ENCODE results near the gene PIK3IP1.

The PIK3IP1 gene

GRCh38 chr22:31292236-31292989 lies at the start of gene PIK3IP1:
PIK3IP1 (minus strand) TSS chr22:31292488; CDS start chr22:31292344, 144 bp downstream.
- Histone ChIP-seq H3K9ac (ENCODE audit: low read length in 2 of 2) (peak within 1 kb of the TSS; percentile 71 to 95), H3K4me1 (ENCODE audit: control insufficient read depth, insufficient read depth, low read length) (peaks cover 37% of the 10 kb centered on the region), H3K4me3 (ENCODE audit: low read length in 2 of 2) (peak within 1 kb of the TSS; percentile 98 to 100), H3K27me3 (ENCODE audit: control insufficient read depth in 1 of 2, insufficient read depth in 2 of 2, low read length in 2 of 2) (no peaks in the 10 kb centered on the region), H3K36me3 (ENCODE audit: control insufficient read depth in 2 of 2, insufficient read depth in 2 of 2, low read length in 2 of 2) (peaks cover 13 to 21% of the 10 kb centered on the region in 2 donors), H3K9me3 (ENCODE audit: control insufficient read depth in 2 of 2, low read length in 2 of 2) (no peaks in the 10 kb centered on the region), H3K27ac (ENCODE audit: low read length) (peak within 1 kb of the TSS; percentile 92)

DNA sequence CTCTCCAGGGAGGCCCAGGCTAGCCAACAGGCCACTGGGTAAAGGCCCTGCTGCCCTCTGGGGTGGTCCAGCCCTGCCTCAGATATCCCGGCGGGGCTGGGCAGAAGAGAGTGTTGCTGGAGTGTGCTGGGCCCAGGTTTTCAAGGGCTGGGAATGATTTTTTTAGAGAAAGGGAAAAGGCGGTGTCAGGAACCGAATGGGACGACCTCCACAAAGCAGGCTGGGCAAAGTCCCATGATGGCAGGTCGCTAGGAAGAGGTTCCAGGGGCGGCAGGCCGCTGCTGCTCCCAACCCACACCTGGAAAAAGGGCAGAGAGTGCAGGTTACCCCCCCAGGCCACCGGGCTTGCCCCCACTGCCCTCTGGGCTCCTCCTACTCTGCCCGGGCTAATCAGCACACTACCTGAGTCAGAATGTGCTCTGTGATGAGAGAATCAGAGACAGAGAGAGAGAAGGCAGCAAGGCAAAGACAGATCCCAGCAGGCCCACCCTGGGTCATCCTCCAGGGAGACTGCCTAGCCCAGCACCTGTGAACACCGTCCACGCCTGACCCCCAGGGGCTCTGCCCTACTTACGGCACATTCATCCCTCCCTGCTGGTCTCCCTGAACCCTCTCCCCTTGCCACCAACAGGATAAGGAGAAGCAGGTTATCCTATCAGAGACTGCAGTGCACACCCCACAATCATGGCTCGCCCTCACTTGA lies 49.2 kb upstream of the PIK3IP1 start:
- H3K27me3 ChIP-seq (ENCODE audit: control insufficient read depth in 1 of 2, insufficient read depth in 2 of 2, low read length in 2 of 2) = no peaks in the 10 kb centered on the region
- H3K27ac ChIP-seq (ENCODE audit: low read length) = no peak overlapping the region
- peaks cover 48% of the 10 kb centered on the region for H3K4me1 ChIP-seq (ENCODE audit: control insufficient read depth, insufficient read depth, low read length)
- peaks cover 17 to 34% of the 10 kb centered on the region in 2 donors for H3K36me3 ChIP-seq (ENCODE audit: control insufficient read depth in 2 of 2, insufficient read depth in 2 of 2, low read length in 2 of 2)
- H3K4me3 ChIP-seq (ENCODE audit: low read length in 2 of 2) = no peak overlapping the region
- H3K9ac ChIP-seq (ENCODE audit: low read length in 2 of 2) = no peak overlapping the region
- no peaks in the 10 kb centered on the region for H3K9me3 ChIP-seq (ENCODE audit: control insufficient read depth in 2 of 2, low read length in 2 of 2)

DNA sequence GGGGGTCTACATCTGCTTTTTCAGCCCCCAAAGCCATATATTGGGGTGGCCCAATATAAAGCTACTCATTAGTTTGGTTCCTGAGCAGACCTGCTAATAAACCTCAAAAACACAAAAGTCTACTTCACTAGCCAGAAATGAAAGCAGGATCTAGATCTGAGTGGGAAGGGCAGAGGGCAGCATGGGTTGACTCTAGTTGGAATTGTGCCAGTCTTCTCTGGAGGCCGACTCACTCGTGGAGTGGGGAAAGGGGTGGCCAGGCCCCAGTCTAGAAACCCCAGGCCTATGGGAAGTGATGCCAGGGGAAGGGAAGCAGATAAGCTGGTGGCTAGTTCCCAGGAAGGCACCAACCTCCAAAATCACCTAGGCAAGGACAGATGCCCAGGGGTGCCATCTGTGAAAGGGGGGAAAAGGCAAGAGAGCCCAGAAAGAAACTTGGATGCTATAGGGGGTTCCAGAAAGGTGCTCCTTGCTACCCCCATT lies 48.5 kb upstream of the PIK3IP1 start:
- Histone ChIP-seq H3K9ac (ENCODE audit: low read length in 2 of 2) (no peak overlapping the region), H3K27ac (ENCODE audit: low read length) (no peak overlapping the region), H3K27me3 (ENCODE audit: control insufficient read depth in 1 of 2, insufficient read depth in 2 of 2, low read length in 2 of 2) (no peaks in the 10 kb centered on the region), H3K9me3 (ENCODE audit: control insufficient read depth in 2 of 2, low read length in 2 of 2) (no peaks in the 10 kb centered on the region), H3K36me3 (ENCODE audit: control insufficient read depth in 2 of 2, insufficient read depth in 2 of 2, low read length in 2 of 2) (peaks cover 19 to 35% of the 10 kb centered on the region in 2 donors), H3K4me3 (ENCODE audit: low read length in 2 of 2) (no peak overlapping the region), H3K4me1 (ENCODE audit: control insufficient read depth, insufficient read depth, low read length) (peaks cover 48% of the 10 kb centered on the region)

DNA sequence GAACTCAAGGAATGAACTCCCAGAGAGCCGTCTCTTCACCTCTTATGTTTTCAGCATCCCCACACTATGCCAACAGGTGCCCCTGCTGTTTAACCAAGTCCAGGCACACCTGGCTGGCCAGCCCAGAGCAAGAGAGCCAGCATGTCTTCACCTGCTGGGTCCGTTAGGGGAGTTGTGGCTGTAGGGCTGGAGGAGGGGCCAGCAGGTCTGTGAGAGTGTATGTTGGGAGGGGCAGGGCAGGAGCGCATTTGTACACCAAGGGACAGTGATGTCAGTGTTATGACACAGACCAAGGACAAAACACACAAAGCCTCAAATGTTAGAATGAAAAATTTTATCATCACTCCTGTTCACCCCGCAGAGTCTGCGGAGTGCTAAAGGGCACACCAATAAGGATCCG lies 48.1 kb upstream of the PIK3IP1 start:
- peaks cover 48% of the 10 kb centered on the region for H3K4me1 ChIP-seq (ENCODE audit: control insufficient read depth, insufficient read depth, low read length)
- peaks cover 23 to 39% of the 10 kb centered on the region in 2 donors for H3K36me3 ChIP-seq (ENCODE audit: control insufficient read depth in 2 of 2, insufficient read depth in 2 of 2, low read length in 2 of 2)
- H3K9ac ChIP-seq (ENCODE audit: low read length in 2 of 2) = no peak overlapping the region
- no peaks in the 10 kb centered on the region for H3K9me3 ChIP-seq (ENCODE audit: control insufficient read depth in 2 of 2, low read length in 2 of 2)
- no peak overlapping the region for H3K4me3 ChIP-seq (ENCODE audit: low read length in 2 of 2)
- H3K27me3 ChIP-seq (ENCODE audit: control insufficient read depth in 1 of 2, insufficient read depth in 2 of 2, low read length in 2 of 2) = no peaks in the 10 kb centered on the region
- no peak overlapping the region for H3K27ac ChIP-seq (ENCODE audit: low read length)

DNA sequence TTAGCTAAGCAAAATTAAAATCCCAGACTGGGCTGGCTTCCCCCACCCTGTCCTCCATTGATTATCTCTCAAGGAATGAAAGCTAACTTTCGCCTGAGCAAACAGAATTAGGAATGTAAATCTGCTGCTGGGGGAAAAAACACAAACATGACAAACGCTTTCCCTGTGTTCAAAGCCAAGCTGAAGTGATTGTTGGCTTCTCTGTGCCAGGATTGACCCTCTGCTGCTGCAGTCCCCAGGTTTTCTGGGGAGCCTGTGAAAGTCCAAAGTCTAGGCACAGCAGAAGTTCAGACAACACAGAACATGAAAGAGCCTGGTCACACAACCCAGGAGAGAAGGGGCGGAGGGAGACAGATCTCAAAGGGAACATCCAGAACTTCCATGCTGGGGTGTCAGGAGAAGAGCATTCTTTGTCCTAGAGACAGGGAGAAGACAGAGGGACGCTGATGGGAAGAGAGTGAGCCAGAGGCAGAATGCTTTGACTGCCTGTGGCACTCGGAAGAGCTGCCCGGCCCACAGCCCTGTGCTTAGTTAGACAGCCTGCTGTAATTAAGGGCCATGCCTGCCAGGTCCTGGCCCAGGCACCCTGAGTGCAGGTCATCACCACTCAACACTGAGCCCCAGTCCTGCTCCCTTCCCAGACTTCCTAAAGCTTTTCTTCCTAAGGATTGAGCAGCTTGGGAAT lies 47.0 kb upstream of the PIK3IP1 start:
- H3K9ac ChIP-seq (ENCODE audit: low read length in 2 of 2) = no peak overlapping the region
- peaks cover 33 to 50% of the 10 kb centered on the region in 2 donors for H3K36me3 ChIP-seq (ENCODE audit: control insufficient read depth in 2 of 2, insufficient read depth in 2 of 2, low read length in 2 of 2)
- no peaks in the 10 kb centered on the region for H3K27me3 ChIP-seq (ENCODE audit: control insufficient read depth in 1 of 2, insufficient read depth in 2 of 2, low read length in 2 of 2)
- H3K9me3 ChIP-seq (ENCODE audit: control insufficient read depth in 2 of 2, low read length in 2 of 2) = no peaks in the 10 kb centered on the region
- H3K4me3 ChIP-seq (ENCODE audit: low read length in 2 of 2) = no peak overlapping the region
- no peak overlapping the region for H3K27ac ChIP-seq (ENCODE audit: low read length)
- peaks cover 38% of the 10 kb centered on the region for H3K4me1 ChIP-seq (ENCODE audit: control insufficient read depth, insufficient read depth, low read length)

- peaks cover 42 to 63% of the 10 kb centered on the region in 2 donors for H3K36me3 ChIP-seq (ENCODE audit: control insufficient read depth in 2 of 2, insufficient read depth in 2 of 2, low read length in 2 of 2)
Measured at GRCh38 chr22:31337178-31337577, 44.9 kb upstream of the PIK3IP1 start.

GRCh38 chr22:31334329-31334728 lies 42.0 kb upstream of the PIK3IP1 start:
- Histone ChIP-seq H3K36me3 (ENCODE audit: control insufficient read depth in 2 of 2, insufficient read depth in 2 of 2, low read length in 2 of 2) (peaks cover 49 to 54% of the 10 kb centered on the region in 2 donors), H3K9ac (ENCODE audit: low read length in 2 of 2) (no peak overlapping the region), H3K27me3 (ENCODE audit: control insufficient read depth in 1 of 2, insufficient read depth in 2 of 2, low read length in 2 of 2) (no peaks in the 10 kb centered on the region), H3K4me3 (ENCODE audit: low read length in 2 of 2) (no peak overlapping the region), H3K9me3 (ENCODE audit: control insufficient read depth in 2 of 2, low read length in 2 of 2) (no peaks in the 10 kb centered on the region), H3K27ac (ENCODE audit: low read length) (no peak overlapping the region), H3K4me1 (ENCODE audit: control insufficient read depth, insufficient read depth, low read length) (peaks cover 4% of the 10 kb centered on the region)

More at GRCh38 chr22:31337178-31337577, 44.9 kb upstream of the PIK3IP1 start:
- Histone ChIP-seq H3K27ac (ENCODE audit: low read length) (no peak overlapping the region), H3K27me3 (ENCODE audit: control insufficient read depth in 1 of 2, insufficient read depth in 2 of 2, low read length in 2 of 2) (no peaks in the 10 kb centered on the region), H3K9ac (ENCODE audit: low read length in 2 of 2) (no peak overlapping the region), H3K4me1 (ENCODE audit: control insufficient read depth, insufficient read depth, low read length) (peaks cover 20% of the 10 kb centered on the region), H3K4me3 (ENCODE audit: low read length in 2 of 2) (no peak overlapping the region), H3K9me3 (ENCODE audit: control insufficient read depth in 2 of 2, low read length in 2 of 2) (no peaks in the 10 kb centered on the region)

GRCh38 chr22:31333641-31334040 lies 41.4 kb upstream of the PIK3IP1 start:
- peaks cover 49 to 58% of the 10 kb centered on the region in 2 donors for H3K36me3 ChIP-seq (ENCODE audit: control insufficient read depth in 2 of 2, insufficient read depth in 2 of 2, low read length in 2 of 2)
- H3K9me3 ChIP-seq (ENCODE audit: control insufficient read depth in 2 of 2, low read length in 2 of 2) = no peaks in the 10 kb centered on the region
- no peaks in the 10 kb centered on the region for H3K27me3 ChIP-seq (ENCODE audit: control insufficient read depth in 1 of 2, insufficient read depth in 2 of 2, low read length in 2 of 2)
- H3K27ac ChIP-seq (ENCODE audit: low read length) = no peak overlapping the region
- no peak overlapping the region for H3K4me3 ChIP-seq (ENCODE audit: low read length in 2 of 2)
- H3K9ac ChIP-seq (ENCODE audit: low read length in 2 of 2) = no peak overlapping the region
- H3K4me1 ChIP-seq (ENCODE audit: control insufficient read depth, insufficient read depth, low read length) = peaks cover 3% of the 10 kb centered on the region

DNA sequence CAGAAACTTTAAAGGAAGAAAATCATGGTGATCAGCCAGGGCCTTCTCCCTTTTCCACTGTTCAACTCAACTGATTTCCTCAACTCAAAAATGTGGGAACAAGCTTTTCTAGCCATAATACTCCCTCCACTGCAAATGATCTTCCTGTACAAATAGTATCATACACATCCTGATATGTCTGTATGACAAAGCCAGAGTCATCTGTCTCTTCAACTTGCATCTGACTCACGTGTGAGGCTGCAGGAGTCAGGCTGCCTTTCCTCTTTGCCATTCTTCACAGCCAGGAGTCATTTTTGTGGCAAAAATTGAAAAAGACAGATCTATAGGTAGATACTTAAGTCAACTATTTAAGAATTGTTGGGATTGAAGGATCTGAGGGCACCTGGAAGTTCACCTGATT lies 40.6 kb upstream of the PIK3IP1 start:
- Histone ChIP-seq H3K4me1 (ENCODE audit: control insufficient read depth, insufficient read depth, low read length) (peaks cover 3% of the 10 kb centered on the region), H3K4me3 (ENCODE audit: low read length in 2 of 2) (no peak overlapping the region), H3K27ac (ENCODE audit: low read length) (no peak overlapping the region), H3K9ac (ENCODE audit: low read length in 2 of 2) (no peak overlapping the region), H3K27me3 (ENCODE audit: control insufficient read depth in 1 of 2, insufficient read depth in 2 of 2, low read length in 2 of 2) (no peaks in the 10 kb centered on the region), H3K36me3 (ENCODE audit: control insufficient read depth in 2 of 2, insufficient read depth in 2 of 2, low read length in 2 of 2) (peaks cover 49 to 58% of the 10 kb centered on the region in 2 donors), H3K9me3 (ENCODE audit: control insufficient read depth in 2 of 2, low read length in 2 of 2) (no peaks in the 10 kb centered on the region)

DNA sequence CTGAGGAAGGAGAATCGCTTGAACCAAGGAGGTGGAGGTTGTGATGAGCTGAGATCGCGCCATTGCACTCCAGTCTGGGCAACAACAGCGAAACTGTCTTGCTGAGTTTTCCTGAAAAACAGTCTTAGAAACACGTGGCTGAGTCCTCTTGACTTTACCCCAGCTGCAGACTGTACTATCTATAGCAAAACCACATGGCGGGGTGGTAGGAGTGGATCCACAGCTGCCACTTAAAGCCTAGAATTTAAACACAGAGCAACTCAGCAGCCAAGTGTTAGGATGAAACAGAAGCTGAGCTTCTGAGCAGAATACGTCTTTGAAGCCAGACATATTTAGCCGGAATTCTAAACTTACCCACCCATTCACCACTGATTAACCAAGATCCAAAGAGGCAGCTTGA lies 39.7 kb upstream of the PIK3IP1 start:
- Histone ChIP-seq H3K27me3 (ENCODE audit: control insufficient read depth in 1 of 2, insufficient read depth in 2 of 2, low read length in 2 of 2) (no peaks in the 10 kb centered on the region), H3K4me1 (ENCODE audit: control insufficient read depth, insufficient read depth, low read length) (peaks cover 3% of the 10 kb centered on the region), H3K36me3 (ENCODE audit: control insufficient read depth in 2 of 2, insufficient read depth in 2 of 2, low read length in 2 of 2) (peaks cover 51 to 59% of the 10 kb centered on the region in 2 donors), H3K9ac (ENCODE audit: low read length in 2 of 2) (no peak overlapping the region), H3K4me3 (ENCODE audit: low read length in 2 of 2) (no peak overlapping the region), H3K9me3 (ENCODE audit: control insufficient read depth in 2 of 2, low read length in 2 of 2) (no peaks in the 10 kb centered on the region), H3K27ac (ENCODE audit: low read length) (no peak overlapping the region)

All from stomach smooth muscle (tissue), 2 donors.